ENCODE results near the gene GNA12. TPM values are rescaled to one million over a fixed set of nuclear protein-coding genes. Genes with fewer than 3 reads are reported as not detected.
"Not testable (repeated sequence)": the region's sequence is repeated elsewhere in the genome, so short reads cannot be mapped to it uniquely, and the experiment has no call there.

The GNA12 gene
- total RNA-seq, 1 donor from 2014 or later: 19.3 TPM

DNA sequence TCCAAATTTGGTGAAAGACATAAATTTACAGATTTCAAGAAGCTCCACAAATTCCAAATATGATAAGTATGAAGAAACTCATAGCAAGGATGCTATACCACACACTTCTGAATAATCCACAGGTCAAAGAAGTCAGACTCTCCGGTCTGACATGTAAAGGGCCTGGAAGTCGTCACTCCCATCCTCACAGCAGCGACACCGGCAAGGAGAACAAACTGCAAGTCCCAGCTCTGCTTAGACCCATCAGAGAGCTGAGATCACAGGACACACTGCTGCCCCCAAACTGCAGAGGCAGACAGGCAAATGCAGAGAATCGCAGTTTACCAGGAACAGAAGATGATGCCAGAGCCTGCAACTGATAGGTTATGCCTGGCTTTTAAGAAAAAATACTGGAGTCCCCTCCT is 94.1 kb downstream of the GNA12 start:
- no peak for DNase-seq (ENCODE audit: low read depth)
- H3K4me3 ChIP-seq (ENCODE audit: low read depth, low read length): no peak overlapping the region
- TF ChIP-seq, protein P1, sequence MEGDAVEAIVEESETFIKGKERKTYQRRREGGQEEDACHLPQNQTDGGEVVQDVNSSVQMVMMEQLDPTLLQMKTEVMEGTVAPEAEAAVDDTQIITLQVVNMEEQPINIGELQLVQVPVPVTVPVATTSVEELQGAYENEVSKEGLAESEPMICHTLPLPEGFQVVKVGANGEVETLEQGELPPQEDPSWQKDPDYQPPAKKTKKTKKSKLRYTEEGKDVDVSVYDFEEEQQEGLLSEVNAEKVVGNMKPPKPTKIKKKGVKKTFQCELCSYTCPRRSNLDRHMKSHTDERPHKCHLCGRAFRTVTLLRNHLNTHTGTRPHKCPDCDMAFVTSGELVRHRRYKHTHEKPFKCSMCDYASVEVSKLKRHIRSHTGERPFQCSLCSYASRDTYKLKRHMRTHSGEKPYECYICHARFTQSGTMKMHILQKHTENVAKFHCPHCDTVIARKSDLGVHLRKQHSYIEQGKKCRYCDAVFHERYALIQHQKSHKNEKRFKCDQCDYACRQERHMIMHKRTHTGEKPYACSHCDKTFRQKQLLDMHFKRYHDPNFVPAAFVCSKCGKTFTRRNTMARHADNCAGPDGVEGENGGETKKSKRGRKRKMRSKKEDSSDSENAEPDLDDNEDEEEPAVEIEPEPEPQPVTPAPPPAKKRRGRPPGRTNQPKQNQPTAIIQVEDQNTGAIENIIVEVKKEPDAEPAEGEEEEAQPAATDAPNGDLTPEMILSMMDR (conservative IDR thresholded peaks at IDR 0.05; ENCODE audit: low read depth, low read length): no peak

- H3K4me3 ChIP-seq (ENCODE audit: low read depth, low read length); DNase-seq (ENCODE audit: low read depth): not testable (repeated sequence)
Measured at GRCh38 chr7:2748684-2749083, 95.4 kb downstream of the GNA12 start.

- H3K4me3 ChIP-seq (ENCODE audit: low read depth, low read length); DNase-seq (ENCODE audit: low read depth): not testable (repeated sequence)
Measured at GRCh38 chr7:2743523-2744185, 100.5 kb downstream of the GNA12 start.

DNA sequence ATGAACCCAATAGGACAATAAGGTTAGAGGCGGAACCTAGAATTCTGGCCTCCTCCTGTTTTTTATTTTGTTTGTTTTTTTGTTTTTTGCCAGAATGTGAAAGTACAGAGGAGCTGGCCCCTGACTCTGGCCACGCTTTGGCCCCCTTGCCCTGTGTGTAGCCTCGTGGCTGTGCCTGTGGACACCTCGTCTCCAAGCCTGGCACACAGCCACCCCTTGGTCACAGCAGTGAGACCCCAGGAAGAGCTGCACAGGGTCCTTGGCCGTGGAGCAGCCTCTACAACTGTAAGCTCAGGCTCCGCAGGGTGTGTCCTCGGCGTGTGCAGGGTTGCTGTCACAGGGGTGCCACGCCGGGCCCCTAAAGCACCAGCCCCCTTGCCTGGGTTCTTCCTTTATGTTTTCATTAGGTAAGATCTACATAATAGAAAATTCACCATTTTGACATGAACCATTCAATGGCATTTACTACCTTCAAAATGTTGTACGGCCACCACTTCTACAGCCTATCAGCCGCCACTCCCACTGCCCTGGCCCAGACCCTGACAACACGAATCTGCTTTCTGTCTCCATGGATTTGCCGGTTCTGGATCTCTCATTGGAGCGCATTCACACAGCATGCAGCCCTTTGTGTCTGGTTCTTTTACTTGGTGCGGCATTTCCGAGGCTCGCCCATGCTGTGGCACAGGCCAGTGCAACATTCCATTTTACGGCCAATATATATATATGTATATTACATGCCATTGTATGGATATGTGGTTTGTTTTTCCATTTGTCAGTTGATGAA is 105.2 kb downstream of the GNA12 start:
- TF ChIP-seq, protein P1 (conservative IDR thresholded peaks at IDR 0.05; ENCODE audit: low read depth, low read length): no peak

GRCh38 chr7:2737771-2738540 is 106.2 kb downstream of the GNA12 start:
- TF ChIP-seq, protein P1 (conservative IDR thresholded peaks at IDR 0.05; ENCODE audit: low read depth, low read length): no peak
- DNase-seq (ENCODE audit: low read depth): no peak
- no peak overlapping the region for H3K4me3 ChIP-seq (ENCODE audit: low read depth, low read length)

More for the DNA sequence above, 105.2 kb downstream of the GNA12 start:
- DNase-seq (ENCODE audit: low read depth): no peak
- no peak overlapping the region for H3K4me3 ChIP-seq (ENCODE audit: low read depth, low read length)

DNA sequence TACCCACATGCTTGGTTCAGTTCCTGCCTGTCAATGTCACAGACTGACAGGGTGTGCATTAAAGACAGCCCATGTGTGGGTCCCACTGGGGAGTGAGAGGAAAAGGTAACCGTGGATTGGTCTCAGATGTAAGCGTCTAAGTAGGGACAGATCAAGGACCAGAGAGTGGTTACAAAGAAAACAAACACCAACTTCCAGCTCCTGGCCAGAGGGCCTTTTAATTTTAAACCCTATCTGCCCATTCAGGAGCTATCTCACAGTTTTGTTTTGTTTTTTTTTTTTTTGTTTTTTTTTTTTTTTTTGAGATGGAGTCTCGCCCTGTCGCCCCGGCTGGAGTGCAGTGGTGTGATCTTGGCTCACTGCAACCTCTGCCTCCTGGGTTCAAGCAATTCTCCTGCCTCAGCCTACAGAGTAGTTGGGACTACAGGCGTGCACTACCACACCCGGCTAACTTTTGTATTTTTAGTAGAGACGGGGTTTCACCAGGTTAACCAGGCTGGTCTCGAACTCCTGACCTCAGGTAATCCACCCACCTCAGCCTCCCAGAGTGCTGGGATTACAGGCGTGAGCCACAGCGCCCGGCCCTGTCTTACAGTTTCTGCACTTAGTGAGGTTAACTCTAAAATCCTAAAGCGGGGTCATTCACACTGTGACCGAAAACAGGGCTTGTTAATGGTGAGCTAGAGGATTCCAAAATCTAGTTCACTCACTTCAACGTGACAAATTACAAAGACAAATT is 106.9 kb downstream of the GNA12 start:
- not testable (repeated sequence) for DNase-seq (ENCODE audit: low read depth); H3K4me3 ChIP-seq (ENCODE audit: low read depth, low read length)

GRCh38 chr7:2736411-2736914 is 107.6 kb downstream of the GNA12 start:
- no peak for DNase-seq (ENCODE audit: low read depth)
- no peak overlapping the region for H3K4me3 ChIP-seq (ENCODE audit: low read depth, low read length)
- TF ChIP-seq, protein P1 (conservative IDR thresholded peaks at IDR 0.05; ENCODE audit: low read depth, low read length): no peak

- DNase-seq (ENCODE audit: low read depth): no peak
- TF ChIP-seq, protein P1 (conservative IDR thresholded peaks at IDR 0.05; ENCODE audit: low read depth, low read length): no peak
- no peak overlapping the region for H3K4me3 ChIP-seq (ENCODE audit: low read depth, low read length)
Measured at GRCh38 chr7:2735744-2736143, 108.4 kb downstream of the GNA12 start.

All from epithelial cell of proximal tubule (primary cell).